HG03521 (cell line): ENCODE results near the gene CFAP70.
"Not testable (repeated sequence)": the region's sequence is repeated elsewhere in the genome, so short reads cannot be mapped to it uniquely, and the experiment has no call there.

Source experiments
- ATAC-seq: cut with Tn5 transposase; IDR thresholded peaks from one replicate; pipeline ENCODE4 v1.9.1; 2021; ENCODE audit warnings: mild to moderate bottlenecking, moderate library complexity; ENCODE audit not compliant: unreplicated experiment

The CFAP70 gene

GRCh38 chr10:73340121-73340520, 18.5 kb downstream of the CFAP70 start:
- ATAC-seq, result no peak

DNA sequence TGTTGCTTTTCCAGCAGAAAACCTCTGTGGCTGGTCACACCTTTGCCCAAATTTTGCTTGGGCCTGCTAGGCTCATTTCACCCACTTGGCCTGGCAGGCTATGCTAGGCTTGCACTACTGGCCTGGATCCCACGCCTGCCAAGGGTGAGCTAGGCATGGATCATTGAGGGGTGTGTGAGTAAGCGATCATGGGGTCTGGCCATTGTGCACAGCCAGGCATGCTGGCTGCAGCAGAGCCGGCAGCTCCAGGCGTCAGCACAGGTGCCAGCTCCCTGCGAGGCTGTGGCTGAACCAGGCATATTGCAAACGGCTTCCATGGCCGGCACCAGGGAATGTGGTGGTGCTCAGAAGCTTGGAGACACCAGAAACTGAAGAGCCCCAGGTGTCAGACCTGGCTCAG, 19.2 kb downstream of the CFAP70 start:
- no peak for ATAC-seq

GRCh38 chr10:73338801-73339368, 19.8 kb downstream of the CFAP70 start:
- ATAC-seq, result no peak

DNA sequence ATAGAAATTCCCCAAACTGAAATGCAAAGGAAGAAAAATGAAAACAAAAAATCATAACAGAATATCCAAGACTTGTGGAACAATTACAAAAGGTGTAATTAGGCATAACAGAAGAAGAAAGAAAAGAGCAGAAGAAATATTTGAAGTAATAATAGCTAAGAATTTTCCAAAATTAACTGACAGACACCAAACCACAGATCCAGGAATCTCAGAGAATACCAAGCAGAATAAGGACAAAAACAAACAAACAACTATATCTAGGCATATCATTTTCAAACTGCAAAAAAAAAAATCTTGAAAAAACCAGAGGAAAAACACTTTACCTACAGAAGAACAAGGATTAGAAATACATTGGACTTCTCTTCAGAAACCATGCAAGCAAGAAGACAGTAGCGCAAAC, 25.5 kb downstream of the CFAP70 start:
- no peak for ATAC-seq

GRCh38 chr10:73332379-73332778, 26.3 kb downstream of the CFAP70 start:
- ATAC-seq, result no peak

- not testable (repeated sequence) for ATAC-seq
Observed at GRCh38 chr10:73328523-73328922, 30.1 kb downstream of the CFAP70 start.

DNA sequence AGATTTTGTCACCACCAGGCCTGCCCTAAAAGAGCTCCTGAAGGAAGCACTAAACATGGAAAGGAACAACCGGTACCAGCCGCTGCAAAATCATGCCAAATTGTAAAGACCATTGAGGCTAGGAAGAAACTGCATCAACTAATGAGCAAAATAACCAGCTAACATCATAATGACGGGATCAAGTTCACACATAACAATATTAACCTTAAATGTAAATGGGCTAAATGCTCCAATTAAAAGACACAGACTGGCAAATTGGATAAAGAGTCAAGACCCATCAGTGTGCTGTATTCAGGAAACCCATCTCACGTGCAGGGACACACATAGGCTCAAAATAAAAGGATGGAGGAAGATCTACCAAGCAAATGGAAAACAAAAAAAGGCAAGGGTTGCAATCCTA, 33.4 kb downstream of the CFAP70 start:
- ATAC-seq, result not testable (repeated sequence)

GRCh38 chr10:73323582-73323981, 35.1 kb downstream of the CFAP70 start:
- ATAC-seq, result not testable (repeated sequence)

DNA sequence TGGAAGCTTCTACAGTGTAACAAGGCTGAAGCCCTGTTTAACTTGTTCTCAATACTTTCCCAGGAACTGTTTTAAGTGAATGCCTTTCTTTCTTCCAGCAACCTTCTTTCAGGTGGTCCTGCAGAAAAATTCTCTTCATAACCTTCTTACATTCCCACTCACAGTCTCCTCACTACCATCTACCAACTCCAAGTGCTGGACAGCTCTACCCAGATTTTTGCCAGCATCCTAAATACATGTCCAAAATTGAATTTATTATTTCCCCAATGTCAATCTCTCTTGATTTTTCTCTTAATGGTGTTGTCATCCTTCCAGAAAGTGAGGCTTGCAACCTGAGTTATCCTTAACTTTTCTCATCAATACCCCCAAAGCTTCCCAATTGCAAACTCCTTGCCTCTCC, 48.2 kb downstream of the CFAP70 start:
- no peak for ATAC-seq

- ATAC-seq, result no peak
Observed at GRCh38 chr10:73307203-73307800, 51.4 kb downstream of the CFAP70 start.

GRCh38 chr10:73306171-73306708, 52.4 kb downstream of the CFAP70 start:
- no peak for ATAC-seq

- no peak for ATAC-seq
Observed at GRCh38 chr10:73296946-73297345, 61.7 kb downstream of the CFAP70 start.

- no peak for ATAC-seq
Observed at GRCh38 chr10:73293461-73293860, 65.2 kb downstream of the CFAP70 start.

- ATAC-seq, result no peak
Observed at GRCh38 chr10:73289958-73290357, 68.7 kb downstream of the CFAP70 start.

DNA sequence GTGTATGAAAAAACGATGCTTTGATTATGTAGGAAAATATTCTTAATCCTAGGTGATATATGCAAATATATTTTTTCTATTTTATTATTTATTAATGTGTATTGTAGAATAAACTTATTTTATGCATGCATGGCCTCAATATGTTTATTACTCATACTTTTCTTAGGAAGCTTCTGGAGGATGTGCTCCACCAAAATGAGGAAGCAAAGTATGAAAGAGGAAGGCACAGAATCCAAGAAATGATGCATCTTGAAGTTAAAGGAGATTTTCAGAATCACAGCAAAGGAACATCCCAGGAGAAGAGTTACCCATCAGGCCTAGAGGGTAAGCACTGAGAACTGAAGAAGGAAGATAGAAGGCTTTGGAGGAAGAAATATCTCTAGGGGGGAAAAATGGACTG, 71.2 kb downstream of the CFAP70 start:
- ATAC-seq, result no peak

DNA sequence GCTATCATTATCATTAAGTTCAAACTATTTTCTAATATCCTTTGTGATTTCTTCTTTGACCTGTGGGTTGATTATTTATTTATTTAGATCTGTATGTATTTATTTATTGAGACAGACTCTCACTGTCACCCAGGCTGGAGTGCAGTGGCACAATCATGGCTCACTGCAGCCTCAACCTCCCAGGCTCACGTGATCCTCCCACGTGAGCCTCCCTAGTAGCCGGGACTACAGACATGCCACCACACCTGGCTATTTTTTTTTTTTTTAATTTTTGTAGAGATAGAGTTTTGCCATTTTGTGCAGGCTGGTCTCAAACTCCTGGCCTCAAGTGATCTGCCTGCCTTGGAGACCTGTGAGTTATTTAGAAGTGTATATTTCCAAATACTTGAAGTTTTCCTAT, 77.6 kb downstream of the CFAP70 start:
- ATAC-seq, result no peak

DNA sequence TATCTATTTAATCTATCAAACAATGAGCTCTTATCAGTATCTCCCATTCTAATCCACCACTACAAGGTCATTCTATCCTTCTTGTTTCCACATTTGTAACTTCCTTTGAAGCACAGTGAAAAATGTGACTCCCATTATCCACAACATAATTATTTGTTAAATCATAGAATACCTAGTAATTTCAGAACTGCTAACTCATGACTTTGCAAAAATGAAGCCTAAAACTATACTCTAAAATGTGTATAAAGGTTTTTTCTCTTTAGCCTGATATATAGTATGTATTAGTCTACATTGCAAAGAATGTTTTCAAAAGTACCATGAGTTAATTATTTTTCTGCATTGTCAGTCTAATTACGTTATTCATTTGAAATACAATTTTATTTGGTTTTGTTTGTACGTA, 94.2 kb downstream of the CFAP70 start:
- ATAC-seq, result no peak

DNA sequence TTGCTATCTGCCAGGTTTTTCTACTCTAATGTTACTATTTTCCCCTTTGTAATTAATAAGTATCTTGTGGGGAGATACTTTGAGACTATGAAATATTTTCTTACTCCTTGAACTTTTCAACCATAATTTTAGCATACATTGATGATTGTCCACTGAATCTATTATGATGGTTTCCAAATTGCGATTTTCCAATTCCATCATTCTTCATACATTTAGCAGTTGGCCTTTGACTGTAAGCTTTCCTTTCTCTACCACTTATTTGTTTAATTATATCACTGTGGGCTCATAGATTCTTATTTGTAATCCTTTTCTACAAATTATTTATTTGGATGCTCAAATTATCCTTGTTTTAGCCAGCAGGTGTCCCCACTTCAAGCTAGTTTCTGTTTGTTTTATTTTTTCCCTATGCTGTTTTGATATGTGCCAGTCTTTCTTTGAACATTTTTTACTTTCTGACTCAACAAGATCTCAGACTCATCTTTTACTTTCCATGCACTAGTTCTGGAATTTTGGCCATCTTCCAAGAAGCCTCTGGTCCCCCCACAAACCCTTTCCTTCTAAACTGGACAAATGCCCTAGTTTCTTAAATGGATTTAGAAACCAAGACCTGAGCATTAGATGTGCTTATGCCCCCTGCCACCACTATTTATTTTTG, 94.8 kb downstream of the CFAP70 start:
- no peak for ATAC-seq

DNA sequence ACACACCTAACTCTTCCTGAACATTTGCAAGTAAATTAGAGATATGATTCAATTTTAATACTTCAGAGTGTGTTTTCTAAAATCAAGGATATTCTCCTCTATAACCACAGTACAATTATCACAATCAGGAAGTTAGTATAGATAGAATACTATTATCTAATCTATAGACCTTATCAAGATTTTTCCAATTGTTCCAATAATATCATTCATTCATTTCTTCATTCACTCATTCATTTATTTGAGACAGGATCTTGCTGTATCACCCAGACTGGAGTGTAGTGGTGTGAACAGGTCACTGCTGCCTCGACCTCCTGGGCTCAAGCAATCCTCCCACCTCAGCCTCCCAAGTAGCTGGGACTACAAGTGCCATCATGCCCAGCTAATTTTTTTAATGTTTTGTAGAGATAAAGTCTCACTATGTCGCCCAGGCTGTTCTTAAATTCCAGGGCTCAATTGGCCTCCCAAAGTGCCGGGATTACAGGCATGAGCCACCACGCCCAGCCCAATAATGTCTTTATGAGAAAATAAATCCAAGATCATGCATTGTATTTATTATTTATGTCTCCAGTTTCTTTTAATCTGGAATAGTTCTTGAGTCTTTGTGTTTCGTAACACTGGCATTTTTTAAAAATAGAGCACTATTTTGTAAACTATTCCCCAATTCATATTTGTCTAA, 95.6 kb downstream of the CFAP70 start:
- no peak for ATAC-seq

- ATAC-seq, result no peak
Observed at GRCh38 chr10:73262105-73262730, 96.4 kb downstream of the CFAP70 start.

- no peak for ATAC-seq
Observed at GRCh38 chr10:73261362-73261995, 97.2 kb downstream of the CFAP70 start.
